Muscle of arm (tissue), 12 donors: Measurements from ENCODE around the gene COL17A1. TPM values are rescaled to one million over a fixed set of nuclear protein-coding genes. Genes with fewer than 3 reads are reported as not detected.

ENCODE experiments used
- DNase-seq: peaks from one replicate; pipeline ENCODE4 v3.0.0-alpha.2; 2013
- polyA plus RNA-seq, 12 donors: library from polyadenylated mRNA; unstranded; fragments of 120-200 nt; gene quantifications; one replicate each; pipeline ENCODE4 v1.2.1, GENCODE V29; 2013; ENCODE audit not compliant: insufficient read length in 12 of 12

The COL17A1 gene
- polyA plus RNA-seq, 12 donors, result 0.13 to 330 (median 1.5) TPM; not detected in 3

DNA sequence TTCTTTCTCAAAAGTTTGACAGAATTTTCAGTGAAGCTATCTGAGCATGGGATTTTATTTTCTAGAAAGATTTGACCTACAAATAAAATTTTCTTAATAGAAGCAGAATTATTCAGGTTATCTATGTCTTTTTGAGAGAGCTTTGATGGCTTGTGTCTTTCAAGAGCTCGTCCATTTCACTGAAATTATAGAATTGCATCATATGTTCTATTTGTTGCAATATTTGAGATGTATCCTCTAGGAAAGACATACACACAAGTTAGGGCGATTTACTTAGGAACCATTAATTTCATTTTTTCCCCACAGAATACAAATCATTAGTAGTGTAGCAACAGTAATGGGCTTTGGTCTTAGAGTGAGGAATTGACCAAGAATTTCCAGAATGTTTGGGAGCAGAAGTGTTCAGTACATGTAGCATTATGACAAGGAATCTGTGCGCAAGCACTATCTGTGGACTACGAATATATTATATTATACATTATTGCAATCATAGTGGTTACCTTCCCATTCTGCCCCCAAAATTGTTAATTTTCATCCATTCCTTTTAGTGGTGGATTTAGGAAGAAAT is 12.8 kb upstream of the COL17A1 start:
- DNase-seq, result no peak

DNA sequence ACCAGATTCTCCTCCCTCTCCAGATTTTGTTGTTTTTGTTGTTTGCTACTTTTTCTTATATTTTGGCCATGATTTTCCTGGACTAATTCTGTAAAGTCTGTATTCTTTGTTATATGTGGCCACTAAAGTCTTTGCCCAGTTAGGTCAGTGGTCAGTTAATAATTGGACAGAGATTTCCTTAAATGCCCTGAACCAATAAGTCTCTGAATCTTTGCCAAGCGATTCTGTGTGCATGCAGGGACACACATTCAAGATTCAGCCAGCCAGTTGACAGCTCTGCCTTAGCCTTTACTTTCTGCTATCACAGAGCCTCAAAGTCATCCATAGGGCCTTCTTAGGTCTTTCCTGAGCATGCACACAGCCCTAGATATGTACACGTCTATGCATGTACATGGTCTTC is 11.0 kb upstream of the COL17A1 start:
- DNase-seq, result no peak

DNA sequence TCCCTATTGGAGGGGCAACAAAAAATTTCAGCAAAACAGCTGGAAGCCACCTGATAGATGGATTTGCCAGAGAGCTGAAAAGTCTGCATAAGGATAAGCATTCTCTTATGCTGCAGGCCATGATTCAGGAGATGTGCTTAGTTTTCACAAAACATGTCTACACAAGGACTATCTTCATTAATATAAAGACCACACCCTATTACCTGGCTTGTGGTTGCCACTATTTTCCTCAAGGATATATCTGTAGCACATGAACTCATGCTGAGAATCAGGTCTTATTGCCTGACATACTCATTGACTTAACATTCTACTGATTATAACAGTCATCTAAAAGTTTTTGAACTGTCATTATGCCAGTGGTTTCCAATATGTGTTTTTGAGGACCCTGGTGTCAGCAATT is 7.1 kb upstream of the COL17A1 start:
- DNase-seq, result no peak

DNA sequence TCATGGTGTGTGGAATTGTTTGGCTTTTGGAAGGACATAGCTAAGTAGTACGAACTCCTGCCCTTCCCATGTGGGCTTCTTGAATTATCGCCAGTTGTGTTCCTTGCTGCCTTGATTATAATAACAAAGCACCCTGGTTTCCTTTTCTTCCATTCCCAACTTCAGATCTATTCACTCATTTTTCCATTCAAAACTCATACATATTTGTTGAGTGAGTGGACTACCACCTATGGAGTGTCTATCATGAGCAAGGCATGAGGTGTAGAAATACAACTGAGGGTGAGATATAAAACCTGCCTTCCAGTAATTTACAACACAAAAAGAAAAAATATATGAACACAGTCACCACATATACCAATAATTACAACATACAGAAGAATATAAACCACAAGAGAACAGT is 4.9 kb upstream of the COL17A1 start:
- no peak for DNase-seq

DNA sequence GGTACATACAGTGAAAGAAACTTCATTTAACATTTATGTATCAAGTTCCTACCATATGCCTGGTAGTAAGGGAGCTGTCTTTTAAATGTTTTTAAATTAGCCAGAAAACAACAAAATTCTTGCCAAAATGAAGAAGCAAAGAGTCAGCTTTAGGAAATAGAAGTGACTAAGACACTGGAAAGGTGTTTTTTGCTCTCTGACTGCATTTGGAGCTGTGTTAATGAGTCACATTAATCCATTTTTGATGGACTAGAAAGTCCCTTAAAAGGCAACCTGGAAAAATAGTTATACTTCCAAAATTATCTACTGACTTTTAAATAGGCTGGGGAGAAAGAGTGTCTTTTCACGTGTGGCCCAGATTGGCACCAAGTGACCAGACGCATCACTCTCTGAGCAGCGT is 3.9 kb upstream of the COL17A1 start:
- no peak for DNase-seq

DNA sequence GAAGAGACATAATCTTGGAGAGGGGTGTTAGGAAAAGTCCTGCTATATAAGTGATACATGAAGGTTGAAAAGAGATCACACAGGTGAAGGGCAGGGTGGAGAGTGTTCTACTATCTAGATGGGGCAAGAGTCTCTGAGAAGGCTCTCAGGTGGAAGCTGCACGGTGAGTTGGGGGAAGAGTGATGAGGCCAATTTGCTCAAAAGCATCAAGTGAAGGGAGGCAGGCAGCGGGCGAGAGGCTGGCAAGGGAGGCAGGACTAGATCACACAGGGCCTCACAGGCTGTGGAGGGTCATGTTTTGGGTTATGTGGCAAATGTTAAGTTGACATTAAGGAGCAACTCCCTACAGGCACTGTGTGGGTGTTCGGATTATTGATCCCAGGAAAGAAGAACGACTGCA is 2.6 kb upstream of the COL17A1 start:
- no peak for DNase-seq

DNA sequence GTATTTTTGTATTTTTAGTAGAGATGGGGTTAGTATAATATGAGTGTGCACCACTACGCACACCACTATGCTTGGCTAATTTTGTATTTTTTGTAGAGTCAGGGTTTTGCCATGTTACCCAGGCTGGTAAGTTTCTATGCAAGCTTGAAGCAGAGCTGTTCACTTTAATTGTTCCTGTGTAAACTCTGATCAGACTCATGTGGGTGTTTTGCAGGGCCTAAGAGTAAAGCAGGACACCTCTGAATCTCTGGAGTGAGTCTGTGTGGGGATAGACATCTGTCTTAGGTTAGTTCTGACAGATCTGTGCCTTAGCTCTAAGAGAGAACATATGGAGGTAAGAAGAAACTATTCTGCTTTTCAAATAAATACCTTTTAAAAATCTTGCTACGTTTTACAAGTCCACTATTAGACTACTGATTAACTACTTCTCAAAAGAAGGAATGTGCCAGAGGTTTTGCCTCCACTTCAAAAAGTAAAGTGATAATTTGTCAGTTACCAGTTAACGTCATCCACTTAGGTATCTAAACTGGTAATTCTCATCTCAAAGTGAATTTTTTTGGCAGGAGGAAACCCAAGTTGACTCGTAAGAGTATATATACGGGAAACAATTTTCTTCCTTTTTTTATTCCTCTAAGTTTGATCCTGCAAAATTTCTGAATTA is 1.1 kb downstream of the COL17A1 start:
- DNase-seq, result no peak

DNA sequence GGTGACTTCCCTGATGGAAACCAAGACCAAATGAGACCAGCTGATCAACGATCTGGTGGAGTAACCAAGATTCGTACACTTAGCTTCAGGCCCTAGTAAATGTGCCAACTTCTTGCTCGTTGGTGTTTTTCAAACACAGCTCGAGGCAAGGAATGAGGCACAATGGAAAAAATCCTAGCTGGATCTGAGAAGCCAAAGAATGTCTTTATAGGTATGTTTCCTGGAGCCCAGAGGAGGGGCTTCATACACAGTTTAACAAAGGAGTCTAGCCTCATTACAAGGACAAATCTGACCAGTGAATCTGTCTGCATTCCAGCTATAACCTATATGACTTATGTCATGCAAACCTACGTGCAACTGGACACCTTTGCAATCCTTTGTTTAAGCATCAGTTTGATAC is 3.7 kb downstream of the COL17A1 start:
- DNase-seq, result no peak

DNA sequence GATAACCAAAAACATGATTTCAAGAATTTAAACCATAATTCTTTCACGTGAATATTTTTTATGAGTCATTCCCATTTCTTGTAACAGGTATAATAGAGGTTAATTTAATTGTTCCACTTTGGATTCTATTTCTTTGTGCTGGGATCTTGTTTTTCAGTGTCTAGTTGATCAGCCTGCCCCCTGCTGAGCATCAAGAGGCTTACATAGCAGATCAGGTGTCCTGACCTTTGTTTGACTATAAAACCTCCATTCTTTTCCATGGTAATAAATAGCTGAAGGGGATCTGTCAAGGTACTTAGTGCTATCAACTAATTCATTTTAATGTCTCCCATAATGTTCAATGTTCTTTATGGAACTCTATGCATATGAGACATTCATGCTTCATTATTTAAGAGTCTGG is 4.9 kb downstream of the COL17A1 start:
- DNase-seq, result no peak

DNA sequence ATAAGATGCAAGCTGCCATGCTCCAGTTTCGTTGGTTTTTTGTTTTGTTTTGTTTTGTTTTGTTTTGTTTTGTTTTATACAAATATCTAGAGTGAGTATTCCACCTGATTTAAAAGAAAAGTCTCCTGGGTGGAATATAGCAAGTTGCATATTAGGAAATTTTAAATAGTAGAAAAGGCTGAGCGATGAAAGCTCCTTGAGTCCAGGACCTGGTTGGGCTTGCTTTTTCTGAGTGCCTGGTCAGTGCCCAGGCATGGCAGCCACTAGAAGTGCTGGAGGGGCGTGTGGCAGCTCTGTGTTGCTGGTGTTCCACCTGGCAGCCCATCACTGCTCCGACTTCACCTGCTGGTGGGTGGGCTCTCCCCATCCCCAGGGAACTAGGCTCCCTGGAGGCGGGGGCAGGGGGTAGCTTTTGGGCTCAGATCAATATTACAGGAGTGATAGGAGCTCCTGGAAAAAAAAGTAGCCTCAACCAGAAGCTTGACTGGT is 8.0 kb downstream of the COL17A1 start:
- DNase-seq, result no peak

DNA sequence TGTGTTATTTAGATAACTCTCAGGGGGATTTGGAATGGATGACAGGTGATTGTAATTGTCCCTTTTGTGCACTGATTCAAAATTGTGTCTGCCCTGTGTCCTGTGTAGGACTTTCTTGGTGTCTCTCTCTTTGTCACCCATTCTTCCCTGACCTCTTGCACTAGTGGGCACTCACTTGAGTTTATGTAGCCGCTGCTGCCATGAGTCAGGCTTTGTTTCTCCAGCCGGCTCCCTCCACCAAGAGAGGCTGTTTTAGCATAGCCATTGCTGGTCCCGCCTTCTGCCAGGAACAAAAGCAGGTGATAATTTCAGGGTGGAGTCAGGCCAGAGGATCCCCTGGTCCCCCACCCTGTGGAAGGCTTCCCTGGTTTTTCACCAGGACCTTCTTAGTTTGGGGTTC is 8.4 kb downstream of the COL17A1 start:
- DNase-seq, result no peak

DNA sequence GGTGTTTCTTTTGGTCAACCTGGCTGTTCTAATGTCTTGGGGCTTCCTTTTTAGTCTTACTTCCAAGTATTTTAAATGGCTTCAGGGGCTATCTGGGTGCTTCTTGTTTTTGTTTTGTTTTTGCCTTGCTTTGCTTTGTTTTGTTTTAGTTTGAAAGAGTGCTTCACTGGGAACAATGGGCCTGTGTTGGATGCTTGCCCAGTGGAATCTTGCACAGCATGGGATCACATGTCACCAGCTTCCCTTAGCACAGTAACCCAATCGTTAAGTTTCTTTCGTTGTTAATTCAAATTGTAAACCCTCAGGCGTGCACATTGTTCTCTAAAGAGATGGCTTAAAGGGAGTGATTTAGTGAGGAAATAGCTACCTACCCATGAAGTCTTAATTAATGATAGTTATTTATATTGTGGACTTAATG is 8.9 kb downstream of the COL17A1 start:
- DNase-seq, result peak; percentile 33

DNA sequence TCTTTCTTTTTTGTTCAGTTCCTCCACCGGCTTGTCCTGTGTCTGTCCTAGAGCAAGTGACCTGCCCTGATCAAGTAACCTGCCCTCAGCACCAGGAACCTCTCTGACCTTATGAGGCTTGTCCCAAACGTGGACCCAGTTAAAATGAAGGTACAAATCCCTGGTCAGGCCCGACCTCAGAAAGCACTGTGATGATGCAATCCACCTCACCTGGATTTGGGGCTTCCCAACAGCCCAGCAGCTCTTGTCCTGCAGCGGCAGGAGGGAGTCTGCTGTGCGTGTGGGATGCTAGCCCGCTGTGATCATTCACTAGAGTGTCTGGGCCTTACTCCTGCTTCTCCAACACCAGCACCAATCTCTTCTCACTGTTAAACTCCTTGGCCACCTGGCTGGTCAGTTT is 11.2 kb downstream of the COL17A1 start:
- no peak for DNase-seq

DNA sequence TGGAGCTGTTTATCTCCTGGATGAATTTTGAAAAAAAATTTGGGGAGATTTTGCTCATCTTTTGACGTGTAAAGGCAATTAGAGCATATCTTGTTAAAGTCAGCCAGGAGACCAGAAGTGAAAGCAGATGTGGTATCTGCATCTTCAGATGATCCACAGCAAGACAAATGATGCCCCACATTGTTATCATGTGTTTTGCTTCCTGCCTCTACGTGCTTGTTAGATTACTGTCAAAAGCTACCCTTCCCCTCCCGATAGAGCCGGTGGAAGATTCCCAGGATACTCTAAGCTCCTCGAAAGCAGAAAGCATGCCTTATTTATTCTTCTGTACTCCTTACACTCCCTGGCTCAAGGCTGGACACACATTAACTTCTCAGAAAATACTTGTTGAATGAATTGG is 12.9 kb downstream of the COL17A1 start:
- no peak for DNase-seq

DNA sequence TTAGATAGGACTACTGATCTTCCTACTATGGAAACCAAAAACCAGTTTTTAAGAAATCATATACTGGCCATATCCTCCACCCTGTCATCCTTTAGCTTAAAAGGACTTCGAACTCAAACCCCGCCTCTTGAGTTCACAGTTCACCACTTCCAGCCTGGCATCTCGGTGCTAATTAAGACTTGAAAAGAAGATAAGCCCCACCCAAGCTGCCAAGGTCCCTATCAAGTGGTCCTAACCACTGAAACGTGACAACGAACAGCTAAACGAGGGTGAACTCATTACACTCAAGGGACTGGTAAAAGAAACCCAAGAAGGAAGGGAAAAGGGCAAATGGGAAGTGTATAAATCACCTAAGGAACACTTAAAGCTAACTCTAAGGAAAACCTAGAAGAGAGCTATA is 16.1 kb downstream of the COL17A1 start:
- DNase-seq, result no peak

DNA sequence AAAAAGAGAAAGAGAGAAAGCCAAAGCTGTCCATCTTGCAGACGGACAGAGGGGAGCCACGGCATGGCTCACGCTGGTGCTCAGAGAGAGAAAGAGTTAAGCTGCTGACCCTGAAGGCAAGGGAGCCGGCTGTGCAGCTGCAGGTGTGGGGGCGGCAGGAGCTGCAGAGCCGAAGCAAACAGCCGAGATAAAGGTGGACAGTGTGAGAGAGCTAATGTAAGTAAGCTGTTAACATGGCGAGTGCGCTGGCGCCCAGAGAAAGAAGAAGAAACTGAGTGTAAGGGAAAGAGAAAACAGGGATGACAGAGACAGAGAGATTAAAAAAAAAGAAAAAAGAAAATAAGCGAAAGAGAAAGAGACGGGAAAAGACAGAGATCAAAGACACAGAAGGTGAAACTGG is 18.2 kb downstream of the COL17A1 start:
- no peak for DNase-seq

DNA sequence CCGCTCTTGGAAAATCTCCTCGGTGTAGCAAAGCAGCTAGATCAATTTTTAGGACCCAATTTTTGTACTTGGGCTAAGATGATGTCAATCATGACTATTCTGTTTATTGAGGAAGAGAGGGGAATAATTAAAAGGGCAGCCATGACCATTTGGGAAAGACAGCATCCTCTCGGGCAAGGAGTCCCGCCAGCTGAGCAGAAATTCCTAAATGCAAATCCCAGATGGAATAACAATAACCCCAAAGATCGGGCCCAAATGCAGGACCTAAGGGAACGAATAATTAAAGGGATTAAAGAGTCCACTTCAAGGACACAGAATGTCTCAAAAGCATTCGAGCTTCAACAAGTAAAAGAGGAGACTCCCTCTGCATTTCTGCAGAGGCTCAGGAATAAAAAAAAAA is 18.7 kb downstream of the COL17A1 start:
- no peak for DNase-seq

DNA sequence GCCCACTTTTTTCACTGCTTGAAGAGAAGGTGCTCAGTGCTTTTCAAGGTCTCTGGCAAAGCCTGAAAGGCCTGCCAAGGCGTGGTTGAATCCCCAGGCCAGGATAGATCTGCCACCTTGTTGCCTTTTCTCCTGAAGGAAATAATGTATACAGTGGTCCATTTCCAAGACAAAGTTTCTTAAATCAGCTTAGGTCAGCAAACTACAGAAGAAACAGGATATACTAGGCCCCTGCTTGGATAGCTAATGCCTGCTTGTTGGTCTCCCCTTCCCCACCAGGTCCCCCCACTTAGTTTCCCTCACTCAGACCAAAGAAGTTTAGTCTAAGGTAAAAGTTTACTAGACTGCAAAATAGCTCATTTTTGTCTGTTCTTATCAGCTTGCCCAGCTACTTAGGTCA is 19.9 kb downstream of the COL17A1 start:
- DNase-seq, result no peak

DNA sequence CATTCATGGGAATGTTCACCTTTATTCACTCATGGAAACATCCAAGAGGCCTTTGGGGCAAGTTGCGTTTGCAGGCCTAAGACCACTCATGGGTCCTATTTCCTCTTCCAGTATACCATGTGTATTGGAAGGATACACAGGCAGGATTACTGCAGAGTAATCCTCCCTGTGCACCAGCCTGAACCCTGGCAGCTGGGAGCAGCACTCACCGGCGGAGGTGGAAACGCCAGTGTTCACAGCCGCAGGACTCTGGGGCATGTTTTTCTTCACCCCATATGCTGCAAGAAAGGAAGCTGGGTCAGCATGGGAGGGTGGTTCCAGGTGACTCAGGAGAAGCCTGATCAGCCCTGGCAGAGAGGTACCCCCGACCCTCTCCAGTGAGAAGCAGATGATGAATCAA is 24.5 kb downstream of the COL17A1 start:
- no peak for DNase-seq

DNA sequence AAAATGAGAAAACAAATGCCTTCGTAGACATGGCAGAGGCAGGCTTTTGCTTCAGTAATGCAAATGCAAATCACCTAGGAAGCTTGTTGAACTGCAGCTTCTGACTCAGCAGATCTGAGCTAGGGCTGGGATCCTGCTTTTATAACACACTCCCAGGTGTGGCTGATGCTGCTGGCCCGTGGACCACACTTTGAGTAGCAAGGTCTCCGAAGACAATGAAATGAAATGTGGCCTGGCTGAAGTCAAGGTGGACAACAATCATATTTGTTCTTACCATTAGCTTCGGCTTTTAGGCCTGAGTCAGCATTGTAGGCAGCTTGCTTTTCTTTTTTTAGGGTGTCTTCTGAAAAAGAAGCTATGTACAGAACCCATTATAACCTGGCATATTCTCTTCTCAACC is 26.3 kb downstream of the COL17A1 start:
- DNase-seq, result no peak

DNA sequence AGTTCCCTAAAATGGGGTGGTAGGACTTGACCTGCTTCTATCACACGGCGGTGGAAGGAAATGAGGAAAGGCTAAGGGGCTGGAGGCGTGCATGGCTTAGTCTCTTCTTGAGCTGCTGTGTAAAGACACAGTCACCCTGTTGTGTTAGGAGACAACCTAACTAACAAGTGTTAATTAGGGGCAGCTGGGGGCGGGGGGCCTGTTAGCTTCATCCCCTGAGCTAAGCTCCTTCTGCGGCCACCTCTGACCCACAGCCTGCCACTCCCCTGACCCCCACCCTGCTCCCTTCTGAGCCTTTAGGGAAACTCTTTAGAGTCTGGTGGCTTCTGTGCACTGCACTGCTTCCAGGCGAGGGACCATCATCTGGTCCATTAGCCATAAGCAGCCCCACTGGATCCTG is 28.0 kb downstream of the COL17A1 start:
- DNase-seq, result no peak

DNA sequence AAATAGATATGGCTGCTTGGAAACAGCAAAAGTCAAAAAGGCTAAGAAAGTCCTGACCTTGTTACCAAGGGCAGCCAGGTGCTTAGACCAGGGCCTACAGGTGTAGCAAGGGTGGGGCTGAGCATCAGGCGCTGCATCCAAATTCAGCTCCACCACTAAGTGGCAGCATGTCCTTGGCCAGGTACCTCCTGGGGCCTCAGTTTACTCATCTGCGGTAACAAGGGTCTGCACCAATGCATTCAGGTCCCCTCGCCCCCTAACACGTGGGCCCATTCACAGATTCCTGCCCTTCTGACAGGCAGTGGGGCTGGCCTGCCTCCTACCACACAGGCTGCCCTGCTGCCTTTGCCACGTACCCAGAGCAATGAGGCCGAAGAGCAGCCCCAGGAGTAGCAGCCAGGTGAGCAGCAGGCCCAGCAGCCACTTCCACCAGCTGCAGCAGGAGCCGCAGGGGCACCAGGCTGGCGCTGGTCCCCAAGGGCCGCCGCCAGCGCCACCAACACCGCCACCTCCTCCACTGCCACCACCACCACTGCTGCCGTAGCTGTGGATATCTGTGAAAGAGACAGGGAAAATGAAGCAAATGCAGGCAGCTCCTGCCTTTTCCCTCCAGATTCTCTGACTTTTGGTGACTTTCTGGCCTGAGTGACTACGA is 28.9 kb downstream of the COL17A1 start:
- no peak for DNase-seq

DNA sequence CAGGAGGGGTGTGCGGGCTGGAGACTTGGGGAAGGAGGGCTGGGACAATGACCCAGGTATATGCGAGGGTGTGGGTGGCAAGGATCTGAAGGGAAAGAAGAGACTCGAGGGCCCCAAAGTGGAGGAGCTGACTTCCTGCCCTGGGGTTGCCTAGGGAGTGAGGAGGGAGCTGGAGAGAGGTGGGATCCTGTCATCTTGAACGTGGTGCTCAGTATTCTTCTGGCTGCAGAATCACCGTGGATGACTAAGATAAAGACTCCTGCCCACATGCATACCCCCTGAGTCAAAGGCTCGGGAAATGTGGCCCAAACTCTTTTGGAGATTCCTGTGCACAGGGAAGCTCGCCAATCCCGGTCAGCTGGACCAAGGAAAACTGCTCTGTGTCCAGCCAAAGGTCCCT is 31.2 kb downstream of the COL17A1 start:
- no peak for DNase-seq

DNA sequence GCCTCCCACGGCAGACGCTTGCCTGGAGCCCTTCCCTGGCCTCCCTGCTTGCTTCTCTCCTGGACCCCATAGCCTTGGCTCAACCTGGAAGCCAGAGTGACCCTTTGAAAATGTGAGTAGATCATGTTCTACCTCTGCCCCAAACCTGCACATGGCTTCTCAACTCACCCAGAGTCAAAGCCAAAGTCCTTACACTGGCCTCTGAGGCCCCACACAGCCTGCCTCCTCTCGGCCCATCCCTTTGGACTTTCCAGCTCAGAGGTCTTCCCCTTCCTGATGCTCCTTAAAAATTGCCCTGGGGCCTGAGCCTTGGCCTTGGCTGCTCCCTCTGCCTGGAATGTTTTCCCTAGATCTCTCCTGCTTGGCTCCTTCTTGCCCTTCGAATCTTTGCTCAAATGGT is 32.5 kb downstream of the COL17A1 start:
- no peak for DNase-seq
